Bronchial epithelial cell (primary cell): ENCODE measurements around the gene URAD. TPM values are rescaled to one million over a fixed set of nuclear protein-coding genes. Genes with fewer than 3 reads are reported as not detected.

Experiments used
- DNase-seq: peaks from one replicate; pipeline ENCODE4 v3.0.0-alpha.2; 2010; ENCODE audit warnings: low read depth
- FAIRE-seq: peaks from 2 replicates; lab custom pipeline; 2011; peaks lifted over from hg19 to GRCh38; lab: Jason Lieb, UNC
- H3K27me3 ChIP-seq: 2 replicates; pipeline ENCODE4 v1.5.1; 2011; ENCODE audit warnings: low read length; ENCODE audit not compliant: control insufficient read depth, insufficient read depth
- H3K36me3 ChIP-seq: 2 replicates; pipeline ENCODE4 v1.5.1; 2011; ENCODE audit warnings: low read length; ENCODE audit not compliant: control insufficient read depth, insufficient read depth
- H3K4me3 ChIP-seq: 2 replicates; pipeline ENCODE4 v1.5.1; 2011; ENCODE audit warnings: mild to moderate bottlenecking, low read depth, low read length, control low read depth
- total RNA-seq: library from RNA; depleted of rRNA; stranded (reverse); fragments of >200 nt; gene quantifications from 2 replicates; pipeline ENCODE4 v1.2.1, GENCODE V29; 2014
- TF ChIP-seq, protein P1 (sequence below): IDR thresholded peaks from 2 replicates; pipeline ENCODE4 v1.5.1; 2011; ENCODE audit warnings: mild to moderate bottlenecking, moderate library complexity, low read length, control low read depth, inconsistent platforms; ENCODE audit not compliant: insufficient read depth, severe bottlenecking

Gene URAD
- total RNA-seq, 1 donor from 2014 or later = not detected

DNA sequence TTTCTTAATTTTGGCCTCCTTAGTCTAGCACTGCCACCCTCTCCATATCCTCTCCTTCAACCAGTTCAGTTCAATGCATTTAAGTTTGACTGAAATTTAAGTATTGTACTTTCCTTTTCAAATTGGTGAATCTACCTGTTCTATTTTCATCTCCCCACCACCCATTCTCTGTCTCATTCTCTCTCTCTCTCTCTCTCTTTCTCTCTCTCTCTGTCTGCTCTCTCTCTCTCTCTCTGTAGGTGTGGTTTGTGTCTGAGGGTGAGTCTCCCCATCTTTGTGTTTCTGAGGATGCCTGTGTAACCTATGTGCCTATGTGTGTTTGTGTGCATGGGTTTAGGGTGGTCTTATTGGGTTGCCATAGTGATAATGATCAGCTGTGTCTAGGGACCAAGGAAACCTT, 58.6 kb downstream of the URAD start:
- FAIRE-seq (no peak), DNase-seq (no peak)
- Histone ChIP-seq H3K4me3 (no peak overlapping the region), H3K27me3 (peaks cover 37% of the 10 kb centered on the region), H3K36me3 (no peaks in the 10 kb centered on the region)
- TF ChIP-seq, protein P1, sequence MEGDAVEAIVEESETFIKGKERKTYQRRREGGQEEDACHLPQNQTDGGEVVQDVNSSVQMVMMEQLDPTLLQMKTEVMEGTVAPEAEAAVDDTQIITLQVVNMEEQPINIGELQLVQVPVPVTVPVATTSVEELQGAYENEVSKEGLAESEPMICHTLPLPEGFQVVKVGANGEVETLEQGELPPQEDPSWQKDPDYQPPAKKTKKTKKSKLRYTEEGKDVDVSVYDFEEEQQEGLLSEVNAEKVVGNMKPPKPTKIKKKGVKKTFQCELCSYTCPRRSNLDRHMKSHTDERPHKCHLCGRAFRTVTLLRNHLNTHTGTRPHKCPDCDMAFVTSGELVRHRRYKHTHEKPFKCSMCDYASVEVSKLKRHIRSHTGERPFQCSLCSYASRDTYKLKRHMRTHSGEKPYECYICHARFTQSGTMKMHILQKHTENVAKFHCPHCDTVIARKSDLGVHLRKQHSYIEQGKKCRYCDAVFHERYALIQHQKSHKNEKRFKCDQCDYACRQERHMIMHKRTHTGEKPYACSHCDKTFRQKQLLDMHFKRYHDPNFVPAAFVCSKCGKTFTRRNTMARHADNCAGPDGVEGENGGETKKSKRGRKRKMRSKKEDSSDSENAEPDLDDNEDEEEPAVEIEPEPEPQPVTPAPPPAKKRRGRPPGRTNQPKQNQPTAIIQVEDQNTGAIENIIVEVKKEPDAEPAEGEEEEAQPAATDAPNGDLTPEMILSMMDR = no peak

DNA sequence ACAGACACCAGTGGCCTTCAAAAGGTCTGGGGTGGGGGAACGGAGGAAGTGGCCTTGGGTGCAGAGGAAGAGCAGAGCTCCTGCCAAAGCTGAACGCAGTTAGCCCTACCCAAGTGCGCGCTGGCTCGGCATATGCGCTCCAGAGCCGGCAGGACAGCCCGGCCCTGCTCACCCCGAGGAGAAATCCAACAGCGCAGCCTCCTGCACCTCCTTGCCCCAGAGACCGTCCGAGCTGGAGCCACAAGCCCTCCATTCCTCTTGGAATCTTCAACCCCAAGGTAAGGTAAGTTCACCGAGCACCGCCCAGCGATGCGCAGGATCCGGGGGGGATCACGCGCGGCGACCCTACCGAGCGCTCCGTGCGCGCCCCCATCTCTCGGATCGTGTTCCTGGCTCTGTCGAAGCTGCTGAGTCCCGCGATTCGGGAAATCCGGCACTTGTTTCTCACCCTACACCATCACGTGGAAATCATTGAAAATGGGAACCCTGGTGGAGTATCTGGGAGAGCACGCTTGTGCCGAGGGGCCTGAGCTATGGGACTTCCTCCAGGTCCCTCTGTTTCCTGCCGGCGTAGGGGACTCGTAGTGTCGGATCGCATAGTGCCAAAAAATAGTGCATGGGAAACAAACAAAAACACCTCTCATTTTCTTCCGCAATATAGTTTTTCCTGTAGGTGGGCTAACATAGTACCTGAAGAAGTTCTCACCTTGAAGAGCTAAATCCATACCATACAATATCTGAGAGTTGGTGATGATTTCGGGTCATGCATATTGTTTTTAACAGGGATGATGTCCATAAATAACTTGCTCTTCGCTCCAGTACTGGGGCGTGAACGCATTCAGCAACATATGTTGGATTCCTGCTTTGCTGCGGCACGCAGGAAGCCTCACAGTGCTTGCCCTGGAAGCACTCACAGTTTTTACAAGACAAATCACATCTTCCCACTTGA, 59.4 kb downstream of the URAD start:
- Histone ChIP-seq H3K4me3 (no peak overlapping the region), H3K36me3 (no peaks in the 10 kb centered on the region), H3K27me3 (peaks cover 42% of the 10 kb centered on the region)
- TF ChIP-seq, protein P1 = no peak
- FAIRE-seq = no peak
- no peak for DNase-seq

DNA sequence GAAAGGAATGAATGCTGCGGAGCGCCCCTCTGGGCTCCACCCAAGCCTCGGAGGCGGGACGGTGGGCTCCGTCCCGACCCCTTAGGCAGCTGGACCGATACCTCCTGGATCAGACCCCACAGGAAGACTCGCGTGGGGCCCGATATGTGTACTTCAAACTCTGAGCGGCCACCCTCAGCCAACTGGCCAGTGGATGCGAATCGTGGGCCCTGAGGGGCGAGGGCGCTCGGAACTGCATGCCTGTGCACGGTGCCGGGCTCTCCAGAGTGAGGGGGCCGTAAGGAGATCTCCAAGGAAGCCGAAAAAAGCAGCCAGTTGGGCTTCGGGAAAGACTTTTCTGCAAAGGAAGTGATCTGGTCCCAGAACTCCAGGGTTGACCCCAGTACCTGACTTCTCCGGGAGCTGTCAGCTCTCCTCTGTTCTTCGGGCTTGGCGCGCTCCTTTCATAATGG, 60.1 kb downstream of the URAD start:
- TF ChIP-seq, protein P1 = no peak
- Histone ChIP-seq H3K27me3 (peaks cover 48% of the 10 kb centered on the region), H3K4me3 (no peak overlapping the region), H3K36me3 (no peaks in the 10 kb centered on the region)
- DNase-seq = no peak
- no peak for FAIRE-seq

Other genes with a start within 250 kb of the URAD start
- not detected in 2 replicates for gene GSX1, start 196.2 kb downstream of the URAD start, total RNA-seq
- not detected in 2 replicates for gene PDX1, start 68.7 kb downstream of the URAD start, total RNA-seq
- not detected in 2 replicates for gene CDX2, start 19.4 kb downstream of the URAD start, total RNA-seq
- not detected in 2 replicates for gene FLT3, start 111.9 kb upstream of the URAD start, total RNA-seq
- 11.8 and 12.5 TPM in 2 replicates for gene PAN3, start 149.9 kb upstream of the URAD start, total RNA-seq